Body of pancreas (tissue), 2 donors: ENCODE results near the gene FAM90A26. TPM values are rescaled to one million over a fixed set of nuclear protein-coding genes. Genes with fewer than 3 reads are reported as not detected.

Experiments
- total RNA-seq, 2 donors: library from RNA; depleted of rRNA; stranded (reverse); fragments of >200 nt; gene quantifications; one replicate each; pipeline ENCODE4 v1.1.0, GENCODE V29; 2016

The FAM90A26 gene
- total RNA-seq, 2 donors from 2014 or later = not detected

Other genes starting within 250 kb of the FAM90A26 start
- gene USP17L10, start 40.2 kb downstream of the FAM90A26 start, total RNA-seq = not detected
- not detected for gene USP17L11, start 45.0 kb downstream of the FAM90A26 start, total RNA-seq
- gene USP17L12, start 49.7 kb downstream of the FAM90A26 start, total RNA-seq = not detected
- not detected for gene USP17L13, start 54.5 kb downstream of the FAM90A26 start, total RNA-seq
- gene USP17L15, start 64.0 kb downstream of the FAM90A26 start, total RNA-seq = not detected
- gene USP17L17, start 73.5 kb downstream of the FAM90A26 start, total RNA-seq = not detected
- not detected for gene USP17L18, start 78.2 kb downstream of the FAM90A26 start, total RNA-seq
- gene USP17L19, start 83.0 kb downstream of the FAM90A26 start, total RNA-seq = not detected
- not detected for gene USP17L20, start 87.7 kb downstream of the FAM90A26 start, total RNA-seq
- gene USP17L21, start 92.5 kb downstream of the FAM90A26 start, total RNA-seq = not detected
- not detected for gene USP17L22, start 97.2 kb downstream of the FAM90A26 start, total RNA-seq
- not detected for gene USP17L24, start 154.8 kb downstream of the FAM90A26 start, total RNA-seq
- gene USP17L25, start 159.5 kb downstream of the FAM90A26 start, total RNA-seq = not detected
- gene USP17L26, start 164.2 kb downstream of the FAM90A26 start, total RNA-seq = not detected
- not detected for gene USP17L5, start 169.0 kb downstream of the FAM90A26 start, total RNA-seq
- not detected for gene USP17L27, start 173.7 kb downstream of the FAM90A26 start, total RNA-seq
- not detected for gene USP17L28, start 178.5 kb downstream of the FAM90A26 start, total RNA-seq
- gene USP17L29, start 183.2 kb downstream of the FAM90A26 start, total RNA-seq = not detected
- gene USP17L30, start 192.7 kb downstream of the FAM90A26 start, total RNA-seq = not detected